Activated CD8-positive, alpha-beta T cell treated with anti-CD3 and anti-CD28 coated beads for 36 hours (primary cell): ENCODE measurements around the gene GCNT4. TPM values are rescaled to one million over a fixed set of nuclear protein-coding genes. Genes with fewer than 3 reads are reported as not detected.
A peak's percentile ranks its signal among the peaks of the same experiment; 100 is the strongest.
"Not testable (repeated sequence)": the region's sequence is repeated elsewhere in the genome, so short reads cannot be mapped to it uniquely, and the experiment has no call there.

Source experiments
- ATAC-seq: fragments of 200-7000 bp; cut with Tn5 transposase; one replicate; pipeline ENCODE4 v1.10.0; 2021; ENCODE audit warnings: mild to moderate bottlenecking, moderate library complexity
- CTCF ChIA-PET: fragments of 350-600 bp; sonication (Branson Sonifier 250); formaldehyde crosslinking; loops from one replicate; lab custom pipeline; 2021; ENCODE audit warnings: antibody characterized with exemption; lab: Charles Lee
- POLR2A ChIA-PET: fragments of 350-600 bp; sonication (Branson Sonifier 250); formaldehyde crosslinking; loops from one replicate; lab custom pipeline; 2021; ENCODE audit warnings: antibody characterized with exemption; lab: Charles Lee
- DNase-seq: peaks from one replicate; pipeline ENCODE4 v3.0.0-alpha.2; 2020
- H3K27ac Mint-ChIP-seq: one replicate; pipeline ENCODE4 v1.8.0; 2021; ENCODE audit warnings: mild to moderate bottlenecking, mixed read lengths
- H3K27me3 Mint-ChIP-seq: one replicate; pipeline ENCODE4 v1.8.0; 2021; ENCODE audit warnings: mixed read lengths
- H3K36me3 Mint-ChIP-seq: one replicate; pipeline ENCODE4 v1.8.0; 2021; ENCODE audit warnings: low read depth, mixed read lengths
- H3K4me1 Mint-ChIP-seq: one replicate; pipeline ENCODE4 v1.8.0; 2021; ENCODE audit warnings: low read depth, mixed read lengths
- H3K4me3 Mint-ChIP-seq: one replicate; pipeline ENCODE4 v1.8.0; 2021; ENCODE audit warnings: mild to moderate bottlenecking, moderate library complexity, mixed read lengths
- H3K9me3 Mint-ChIP-seq: one replicate; pipeline ENCODE4 v1.8.0; 2021; ENCODE audit warnings: mixed read lengths
- CTCF ChIP-seq: fragments of 200-600 bp; IDR thresholded peaks from one replicate; pipeline ENCODE4 v1.8.0; 2022; ENCODE audit warnings: antibody characterized with exemption, mild to moderate bottlenecking
- intact Hi-C: fragments of 100-400 bp; cut with micrococcal nuclease; formaldehyde crosslinking; loops from one replicate; pipeline ENCODE4 v1.10.0; 2022
- total RNA-seq, 2 experiments: library from RNA; stranded (reverse); gene quantifications; one replicate each; pipeline ENCODE4 v1.2.3, GENCODE V29; 2021

The GCNT4 gene
- 1 to 10 TPM; 2.1 to 2.4 TPM for total RNA-seq

GRCh38 chr5:75052192-75053053 is at the start of gene GCNT4:
GCNT4 (minus strand) TSS chr5:75052558; CDS start chr5:75030037, 22,521 bp downstream.
- H3K4me3 Mint-ChIP-seq: peak within 1 kb of the TSS; percentile 82
- ChIA-PET POLR2A (interaction anchor here (0.6 to 1.9 kb wide), 8 partner anchors 8 to 217 kb away, joined by 3 to 8 read pairs (median 4); partner anchors contain the start of gene ANKRD31), CTCF (interaction anchor here (1.1 to 5.2 kb wide), 8 partner anchors 7 to 185 kb away, joined by 3 to 38 read pairs (median 12); partner anchors contain the start of gene ANKRD31)
- H3K27ac Mint-ChIP-seq: peak within 1 kb of the TSS; percentile 91
- H3K4me1 Mint-ChIP-seq: peaks cover 74% of the 10 kb centered on the region
- DNase-seq: peak; percentile 58
- intact Hi-C loops: loop anchor here (5.0 to 10.0 kb wide), 2 partner anchors 185 to 282 kb away; partner anchors contain the start of genes ANKRD31 and HMGCR
- H3K9me3 Mint-ChIP-seq: no peaks in the 10 kb centered on the region
- no peaks in the 10 kb centered on the region for H3K27me3 Mint-ChIP-seq
- peak; percentile 22 for ATAC-seq
- no peaks in the 10 kb centered on the region for H3K36me3 Mint-ChIP-seq
- TF ChIP-seq CTCF: no peak

- CTCF ChIA-PET, H3K27ac Mint-ChIP-seq, ATAC-seq, intact Hi-C loops, H3K9me3 Mint-ChIP-seq, POLR2A ChIA-PET, H3K27me3 Mint-ChIP-seq, H3K36me3 Mint-ChIP-seq, DNase-seq, H3K4me3 Mint-ChIP-seq: not testable (repeated sequence)
- H3K4me1 Mint-ChIP-seq: peaks cover 16% of the 10 kb centered on the region
Measured at GRCh38 chr5:75095956-75096355, 43.6 kb upstream of the GCNT4 start.

GRCh38 chr5:75091597-75091996 is 39.2 kb upstream of the GCNT4 start:
- H3K9me3 Mint-ChIP-seq: no peaks in the 10 kb centered on the region
- H3K4me3 Mint-ChIP-seq: no peak overlapping the region
- no peaks in the 10 kb centered on the region for H3K27me3 Mint-ChIP-seq
- H3K4me1 Mint-ChIP-seq: peaks cover 34% of the 10 kb centered on the region
- ChIA-PET CTCF (interaction anchor here (1.0 to 1.7 kb wide), 2 partner anchors 20 to 42 kb away, joined by 3 to 9 read pairs; no protein-coding TSS in a partner anchor), POLR2A (interaction anchor here (1.0 kb wide), 2 partner anchors 11 to 38 kb away, joined by 3 to 4 read pairs; no protein-coding TSS in a partner anchor)
- ATAC-seq (no peak), DNase-seq (no peak)
- H3K27ac Mint-ChIP-seq: no peak overlapping the region
- H3K36me3 Mint-ChIP-seq: no peaks in the 10 kb centered on the region
- intact Hi-C loops: no loop called here
- no peak for TF ChIP-seq CTCF

GRCh38 chr5:75089662-75090061 is 37.3 kb upstream of the GCNT4 start:
- Mint-ChIP-seq H3K27ac (no peak overlapping the region), H3K27me3 (no peaks in the 10 kb centered on the region), H3K4me1 (peaks cover 21% of the 10 kb centered on the region), H3K36me3 (no peaks in the 10 kb centered on the region), H3K4me3 (no peak overlapping the region), H3K9me3 (no peaks in the 10 kb centered on the region)
- DNase-seq (no peak), ATAC-seq (peak; percentile 32)
- intact Hi-C loops: no loop called here
- ChIA-PET POLR2A (interaction anchor here (0.8 kb wide), 1 partner anchor 37 kb away, joined by 3 read pairs; the partner anchor contains the start of gene GCNT4), CTCF (interaction anchor here (0.8 to 1.1 kb wide), 3 partner anchors 17 to 41 kb away, joined by 3 read pairs; no protein-coding TSS in a partner anchor)
- no peak for TF ChIP-seq CTCF

- DNase-seq (peak; percentile 48), ATAC-seq (peak; percentile 82)
- POLR2A ChIA-PET: interaction anchor here (0.8 to 1.2 kb wide), 2 partner anchors 32 to 37 kb away, joined by 3 read pairs; partner anchors contain the start of gene GCNT4
- Mint-ChIP-seq H3K27ac (no peak overlapping the region), H3K27me3 (no peaks in the 10 kb centered on the region), H3K4me1 (peaks cover 17% of the 10 kb centered on the region), H3K36me3 (no peaks in the 10 kb centered on the region), H3K4me3 (no peak overlapping the region), H3K9me3 (no peaks in the 10 kb centered on the region)
- intact Hi-C loops: no loop called here
- no peak for TF ChIP-seq CTCF
- CTCF ChIA-PET: interaction anchor here (0.8 to 1.1 kb wide), 2 partner anchors 17 to 39 kb away, joined by 3 read pairs; no protein-coding TSS in a partner anchor
Measured at GRCh38 chr5:75089137-75089536, 36.8 kb upstream of the GCNT4 start.
